H1 (cell line): ENCODE data around the gene UBR2. TPM values are rescaled to one million over a fixed set of nuclear protein-coding genes. Genes with fewer than 3 reads are reported as not detected.
A peak's percentile ranks its signal among the peaks of the same experiment; 100 is the strongest.

Source experiments
- CTCF ChIA-PET: fragments of 300-600 bp; sonication (Branson Sonifier 250); formaldehyde crosslinking; loops from one replicate; lab custom pipeline; 2021; ENCODE audit not compliant: partially characterized antibody; lab: Charles Lee
- POLR2A ChIA-PET: fragments of 300-600 bp; sonication (Branson Sonifier 250); formaldehyde crosslinking; loops from one replicate; lab custom pipeline; 2021; ENCODE audit warnings: inconsistent platforms; ENCODE audit not compliant: partially characterized antibody; lab: Charles Lee
- DNase-seq, 2 experiments: peaks; one replicate each; pipeline versions ENCODE4 v3.0.0 to v3.0.0-alpha.2; 2010 to 2022; ENCODE audit warnings: low spot score in 2 of 2, low read depth in 1 of 2, mixed read lengths in 1 of 2
- FAIRE-seq: peaks from 2 replicates; lab custom pipeline; 2011; peaks lifted over from hg19 to GRCh38; lab: Jason Lieb, UNC
- H2AFZ ChIP-seq: 2 replicates; pipeline ENCODE4 v1.8.1; 2012; ENCODE audit warnings: low read length, inconsistent platforms
- H2AK5ac ChIP-seq: 2 replicates; pipeline ENCODE4 v1.6.1; 2013; ENCODE audit warnings: low read depth, low read length
- H2BK120ac ChIP-seq: replicated peaks from 2 replicates; pipeline ENCODE3; 2013; ENCODE audit warnings: low read depth, low read length, inconsistent platforms
- H2BK12ac ChIP-seq: 2 replicates; pipeline ENCODE4 v1.6.1; 2013; ENCODE audit warnings: low read depth, low read length
- H2BK15ac ChIP-seq: 2 replicates; pipeline ENCODE4 v1.6.1; 2013; ENCODE audit warnings: low read length
- H2BK20ac ChIP-seq: 2 replicates; pipeline ENCODE4 v1.6.1; 2013; ENCODE audit warnings: low read length
- H2BK5ac ChIP-seq: 2 replicates; pipeline ENCODE4 v1.6.1; 2013; ENCODE audit warnings: low read depth, low read length
- H3K14ac ChIP-seq: 2 replicates; pipeline ENCODE4 v1.6.1; 2013; ENCODE audit warnings: inconsistent platforms; ENCODE audit not compliant: insufficient read length
- H3K18ac ChIP-seq: 2 replicates; pipeline ENCODE4 v1.6.1; 2013; ENCODE audit warnings: low read length; ENCODE audit errors: extremely low read depth
- H3K23ac ChIP-seq: 2 replicates; pipeline ENCODE4 v1.6.1; 2013; ENCODE audit warnings: inconsistent platforms; ENCODE audit not compliant: insufficient read length
- H3K23me2 ChIP-seq: 2 replicates; pipeline ENCODE4 v1.6.1; 2013; ENCODE audit warnings: low read depth, low read length
- H3K27ac ChIP-seq: 2 replicates; pipeline ENCODE4 v1.6.1; 2011; ENCODE audit warnings: low read depth, low read length, inconsistent platforms
- H3K27me3 ChIP-seq, 4 experiments: replicated peaks in 1 of 4; 1 replicate in 1 of 4; 2 replicates in 3 of 4; pipeline versions ENCODE4 v1.6.1 to v1.8.1; 2011 to 2013; ENCODE audit warnings: low read length in 3 of 4, mild to moderate bottlenecking in 3 of 4, inconsistent platforms in 2 of 4, mixed read lengths in 2 of 4, moderate library complexity in 1 of 4; ENCODE audit not compliant: control insufficient read depth in 3 of 4, insufficient read depth in 3 of 4; ENCODE audit errors: extremely low read depth in 1 of 4
- H3K36me3 ChIP-seq, 4 experiments: 2 replicates each; pipeline versions ENCODE4 v1.6.1 to v1.8.1; 2011 to 2013; ENCODE audit warnings: mild to moderate bottlenecking in 4 of 4, low read length in 3 of 4, moderate library complexity in 2 of 4, control low read depth in 1 of 4, inconsistent platforms in 1 of 4; ENCODE audit not compliant: insufficient read depth in 4 of 4, control insufficient read depth in 2 of 4
- H3K4ac ChIP-seq: replicated peaks from 2 replicates; pipeline ENCODE3; 2013; ENCODE audit warnings: low read length, low read depth, mixed read lengths, inconsistent platforms; ENCODE audit not compliant: insufficient read length
- H3K4me1 ChIP-seq, 4 experiments: replicated peaks in 1 of 4; 1 replicate in 1 of 4; 2 replicates in 3 of 4; pipeline versions ENCODE4 v1.6.1 to v1.8.1; 2011 to 2013; ENCODE audit warnings: low read length in 3 of 4, inconsistent platforms in 2 of 4, mixed read lengths in 1 of 4; ENCODE audit not compliant: insufficient read depth in 4 of 4, control insufficient read depth in 3 of 4
- H3K4me2 ChIP-seq, 2 experiments: 2 replicates each; pipeline versions ENCODE4 v1.6.1 to v1.8.1; 2011 to 2013; ENCODE audit warnings: low read depth in 2 of 2, low read length in 2 of 2, control low read depth in 1 of 2, inconsistent platforms in 1 of 2, mild to moderate bottlenecking in 1 of 2; ENCODE audit not compliant: insufficient read depth in 1 of 2
- H3K4me3 ChIP-seq, 4 experiments: fragments of 200-600, 300-600 bp in 1 of 4; sonication (generic), shearing (Covaris generic), sonication (Bioruptor Twin) in 1 of 4; 2 replicates each; pipeline versions ENCODE4 v1.5.1 to v1.8.1; 2011 to 2016; ENCODE audit warnings: low read length in 4 of 4, low read depth in 3 of 4, control low read depth in 2 of 4, inconsistent platforms in 2 of 4, mild to moderate bottlenecking in 2 of 4, mixed read lengths in 1 of 4, moderate library complexity in 1 of 4; ENCODE audit not compliant: insufficient read depth in 2 of 4; ENCODE audit errors: extremely low read depth in 1 of 4
- H3K56ac ChIP-seq: replicated peaks from 2 replicates; pipeline ENCODE3; 2013; ENCODE audit warnings: low read depth, mild to moderate bottlenecking, mixed read lengths, low read length, inconsistent platforms; ENCODE audit not compliant: insufficient read length
- H3K79me1 ChIP-seq: 2 replicates; pipeline ENCODE4 v1.6.1; 2013; ENCODE audit warnings: low read depth, low read length, control low read depth
- H3K79me2 ChIP-seq, 2 experiments: 2 replicates each; pipeline versions ENCODE4 v1.6.1 to v1.8.1; 2012 to 2013; ENCODE audit warnings: low read length in 2 of 2, mild to moderate bottlenecking in 2 of 2, inconsistent platforms in 1 of 2; ENCODE audit not compliant: insufficient read depth in 2 of 2, control insufficient read depth in 1 of 2
- H3K9ac ChIP-seq, 4 experiments: replicated peaks in 1 of 4; 1 replicate in 1 of 4; 2 replicates in 3 of 4; pipeline versions ENCODE4 v1.6.1 to v1.8.1; 2011 to 2013; ENCODE audit warnings: low read depth in 3 of 4, low read length in 3 of 4, control low read depth in 2 of 4, mild to moderate bottlenecking in 2 of 4, moderate library complexity in 2 of 4, inconsistent platforms in 1 of 4; ENCODE audit errors: extremely low read depth in 1 of 4
- H3K9me3 ChIP-seq, 2 experiments: 2 replicates each; pipeline versions ENCODE4 v1.6.1 to v1.8.1; 2012 to 2013; ENCODE audit warnings: mild to moderate bottlenecking in 2 of 2, moderate library complexity in 2 of 2, control low read depth in 1 of 2, inconsistent platforms in 1 of 2, low read depth in 1 of 2, low read length in 1 of 2, mixed read lengths in 1 of 2; ENCODE audit not compliant: insufficient read depth in 2 of 2
- H4K20me1 ChIP-seq, 2 experiments: replicated peaks in 1 of 2; 2 replicates each; pipeline versions ENCODE3 to v1.8.1; 2011 to 2013; ENCODE audit warnings: inconsistent platforms in 2 of 2, low read length in 2 of 2, mild to moderate bottlenecking in 1 of 2; ENCODE audit not compliant: insufficient read depth in 2 of 2, control insufficient read depth in 1 of 2
- H4K5ac ChIP-seq: 2 replicates; pipeline ENCODE4 v1.6.1; 2013; ENCODE audit warnings: low read length, low read depth, mixed read lengths, inconsistent platforms; ENCODE audit not compliant: insufficient read length
- H4K8ac ChIP-seq: 2 replicates; pipeline ENCODE4 v1.8.0; 2013; ENCODE audit warnings: mild to moderate bottlenecking, moderate library complexity, low read length, inconsistent platforms; ENCODE audit not compliant: insufficient read depth; ENCODE audit errors: extremely low read depth
- H4K91ac ChIP-seq: replicated peaks from 2 replicates; pipeline ENCODE3; 2013; ENCODE audit warnings: low read length, mixed read lengths, inconsistent platforms; ENCODE audit not compliant: insufficient read length
- ATF3 ChIP-seq: IDR thresholded peaks from 2 replicates; pipeline ENCODE4 v1.6.1; 2011; ENCODE audit warnings: low read depth, mild to moderate bottlenecking, low read length; ENCODE audit not compliant: insufficient read depth
- JUND ChIP-seq: IDR thresholded peaks from 2 replicates; pipeline ENCODE4 v1.6.1; 2011; ENCODE audit warnings: mild to moderate bottlenecking, improper control_type of control experiment, low read length
- KDM1A ChIP-seq: fragments of 200-600, 300-600 bp; sonication (generic); IDR thresholded peaks from 2 replicates; pipeline ENCODE4 v1.7.1; 2016; ENCODE audit warnings: mild to moderate bottlenecking, low read length, borderline replicate concordance
- WGBS, 2 experiments: shearing (Covaris generic) in 1 of 2; methylation state at CpG; one replicate each; pipeline versions ENCODE4 v1.1.6 to v1.1.7; 2013 to 2015; ENCODE audit warnings: low lambda C conversion rate in 2 of 2, mixed read lengths in 2 of 2, inconsistent platforms in 1 of 2, low coverage in 1 of 2, missing lambda C conversion rate in 1 of 2; ENCODE audit not compliant: insufficient replicate concordance in 2 of 2, insufficient coverage in 1 of 2, insufficient read length in 1 of 2; ENCODE audit errors: extremely low coverage in 1 of 2, missing lambda C conversion rate in 1 of 2; 5-methylcytosine and 5-hydroxymethylcytosine counted together
- polyA plus RNA-seq, 7 experiments: library from polyadenylated mRNA; depleted of rRNA in 3 of 7; stranded (reverse) in 5 of 7; unstranded in 2 of 7; fragments of >200 nt in 5 of 7; fragments of 200-250 nt in 2 of 7; gene quantifications; 1 replicate in 5 of 7; 2 replicates in 1 of 7; 4 replicates in 1 of 7; pipeline versions ENCODE4 v1.2.1 to v1.2.3, GENCODE V29; 2011 to 2013; ENCODE audit warnings: missing spikeins in 2 of 7, mixed read lengths in 2 of 7
- total RNA-seq: library from RNA; stranded (reverse); fragmentation: NEBNext Ultra II Directional; extraction: Animal tissue kit (Norgen Biotek cat#: 25700); gene quantifications from 2 replicates; pipeline ENCODE4 v1.2.1, GENCODE V29; 2021

The UBR2 gene
- total and polyA plus RNA-seq, 2 of the 8 experiments (the other 6 are each of a cell fraction or from before 2014, with no cell fraction given) = 6.5 to 19.5 TPM

- Histone ChIP-seq H2BK120ac (no peak overlapping the region), H3K79me1 (no peaks in the 10 kb centered on the region), H2BK15ac (no peak overlapping the region), H3K27me3 (no peaks in the 10 kb centered on the region), H4K20me1 (no peaks in the 10 kb centered on the region), H3K27ac (no peak overlapping the region), H3K23me2 (no peaks in the 10 kb centered on the region), H2BK12ac (no peak overlapping the region), H3K79me2 (no peaks in the 10 kb centered on the region), H3K9me3 (no peaks in the 10 kb centered on the region), H3K36me3 (no peaks in the 10 kb centered on the region), H2AK5ac (no peak overlapping the region), H2BK20ac (no peak overlapping the region), H3K14ac (no peak overlapping the region), H2BK5ac (no peak overlapping the region), H2AFZ (no peak overlapping the region; the same call in 1 of the 2 replicates), H3K9ac (no peak overlapping the region), H3K4me2 (no peak overlapping the region), H3K4me1 (no peaks in the 10 kb centered on the region), H3K56ac (no peak overlapping the region), H4K8ac (no peak overlapping the region), H4K91ac (no peak overlapping the region)
- ChIA-PET POLR2A (no interaction called here), CTCF (interaction anchor here (2.0 to 2.5 kb wide), 2 partner anchors 20 to 21 kb away, joined by 5 to 8 read pairs; no protein-coding TSS in a partner anchor)
- FAIRE-seq (no peak), DNase-seq (no peak)
- 95% methylated on average over 1 of the region's 1 CpG; no CpG with 5 or more reads in 1 of the 2 experiments for WGBS, 2 experiments
- TF ChIP-seq KDM1A = peak; percentile 45; the same call in 1 of the 2 replicates
- TF ChIP-seq ATF3 = no peak
- no peak for TF ChIP-seq JUND
- TF ChIP-seq, all 59 proteins: peak for 1
- Histone ChIP-seq H4K5ac (no peak overlapping the region), H3K4ac (no peak overlapping the region), H3K18ac (no peak overlapping the region), H3K23ac (no peak overlapping the region), H3K4me3 (no peak overlapping the region)
These were observed 36.6 kb upstream of the UBR2 start for GRCh38 chr6:42527204-42527603.
